DND-41 (cell line): ENCODE data around the gene FBXO38.
"Not testable (repeated sequence)": the region's sequence is repeated elsewhere in the genome, so short reads cannot be mapped to it uniquely, and the experiment has no call there.

ENCODE experiments used
- ATAC-seq: fragments of 200-7000 bp; cut with Tn5 transposase; 3 replicates; pipeline ENCODE4 v1.9.1; 2021; ENCODE audit warnings: low read depth; ENCODE audit not compliant: insufficient read depth
- DNase-seq: peaks from one replicate; pipeline ENCODE4 v3.0.0-alpha.2; 2020
- H2AFZ ChIP-seq: 2 replicates; pipeline ENCODE4 v1.6.0; 2012; ENCODE audit warnings: low read depth, low read length
- H3K27ac ChIP-seq: 2 replicates; pipeline ENCODE4 v1.5.1; 2012; ENCODE audit warnings: low read length, inconsistent platforms
- H3K27me3 ChIP-seq: fragments of 200-600 bp; sonication (generic); 2 replicates; pipeline ENCODE4 v1.6.0; 2012; ENCODE audit warnings: low read length, mild to moderate bottlenecking, inconsistent platforms; ENCODE audit not compliant: insufficient read depth, poor library complexity
- H3K36me3 ChIP-seq: 2 replicates; pipeline ENCODE4 v1.5.1; 2012; ENCODE audit warnings: low read length, inconsistent platforms; ENCODE audit not compliant: insufficient read depth
- H3K4me1 ChIP-seq: 2 replicates; pipeline ENCODE4 v1.5.1; 2012; ENCODE audit warnings: mild to moderate bottlenecking, low read length; ENCODE audit not compliant: insufficient read depth
- H3K4me2 ChIP-seq: 2 replicates; pipeline ENCODE4 v1.6.0; 2012; ENCODE audit warnings: mild to moderate bottlenecking, moderate library complexity, low read length, inconsistent platforms; ENCODE audit not compliant: insufficient read depth
- H3K4me3 ChIP-seq, 2 experiments: fragments of 200-600 bp in 1 of 2; shearing (Covaris generic) in 1 of 2; 2 replicates each; pipeline ENCODE4 v1.5.1; 2012 to 2016; ENCODE audit warnings: inconsistent platforms in 2 of 2, low read length in 2 of 2, mild to moderate bottlenecking in 2 of 2, low read depth in 1 of 2, moderate library complexity in 1 of 2
- H3K79me2 ChIP-seq: 2 replicates; pipeline ENCODE4 v1.6.0; 2012; ENCODE audit warnings: low read length, inconsistent platforms; ENCODE audit not compliant: insufficient read depth
- H3K9ac ChIP-seq: 2 replicates; pipeline ENCODE4 v1.6.0; 2012; ENCODE audit warnings: low read depth, mild to moderate bottlenecking, inconsistent platforms, low read length, moderate library complexity
- H3K9me3 ChIP-seq: 2 replicates; pipeline ENCODE4 v1.5.1; 2012; ENCODE audit warnings: low read length, moderate library complexity, mild to moderate bottlenecking, inconsistent platforms; ENCODE audit not compliant: insufficient read depth, severe bottlenecking
- H4K20me1 ChIP-seq: 2 replicates; pipeline ENCODE4 v1.6.0; 2012; ENCODE audit warnings: low read length; ENCODE audit not compliant: insufficient read depth
- EZH2 ChIP-seq: IDR thresholded peaks from 3 replicates; pipeline ENCODE4 v1.6.1; 2012; ENCODE audit warnings: borderline replicate concordance, low read depth, mild to moderate bottlenecking, moderate library complexity, low read length, inconsistent platforms; ENCODE audit not compliant: severe bottlenecking
- TF ChIP-seq, protein P1 (sequence below): IDR thresholded peaks from 2 replicates; pipeline ENCODE4 v1.5.1; 2012; ENCODE audit warnings: borderline replicate concordance, low read length, moderate library complexity, mild to moderate bottlenecking; ENCODE audit not compliant: poor library complexity, severe bottlenecking; ENCODE audit errors: extremely low read depth

The FBXO38 gene

DNA sequence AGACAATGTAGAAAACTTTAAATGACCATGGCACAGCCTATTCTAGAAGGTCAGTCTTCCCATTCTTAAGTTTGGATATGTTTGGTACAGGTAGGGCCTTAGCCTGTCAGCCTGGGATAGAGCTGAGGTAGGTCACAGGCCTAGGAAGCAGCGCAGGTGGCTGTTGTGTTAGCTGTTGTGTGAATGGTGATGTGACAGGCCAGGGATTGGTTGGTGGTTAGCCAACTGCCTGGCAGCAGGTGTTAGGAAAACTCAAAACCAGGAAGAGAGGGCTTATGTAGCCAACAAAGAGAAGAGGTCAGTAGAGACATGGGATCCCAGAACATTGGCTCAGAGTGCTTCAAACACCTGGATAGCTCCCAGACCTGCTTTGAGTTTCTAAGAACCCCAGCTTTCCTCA, 84.2 kb downstream of the FBXO38 start:
- no peak overlapping the region for H3K9ac ChIP-seq
- ATAC-seq (no peak), DNase-seq (no peak)
- H3K4me1 ChIP-seq, result no peaks in the 10 kb centered on the region
- no peaks in the 10 kb centered on the region for H4K20me1 ChIP-seq
- no peak overlapping the region for H3K27ac ChIP-seq
- H3K27me3 ChIP-seq, result peaks cover 6% of the 10 kb centered on the region
- H3K4me2 ChIP-seq, result no peak overlapping the region
- TF ChIP-seq, protein P1, sequence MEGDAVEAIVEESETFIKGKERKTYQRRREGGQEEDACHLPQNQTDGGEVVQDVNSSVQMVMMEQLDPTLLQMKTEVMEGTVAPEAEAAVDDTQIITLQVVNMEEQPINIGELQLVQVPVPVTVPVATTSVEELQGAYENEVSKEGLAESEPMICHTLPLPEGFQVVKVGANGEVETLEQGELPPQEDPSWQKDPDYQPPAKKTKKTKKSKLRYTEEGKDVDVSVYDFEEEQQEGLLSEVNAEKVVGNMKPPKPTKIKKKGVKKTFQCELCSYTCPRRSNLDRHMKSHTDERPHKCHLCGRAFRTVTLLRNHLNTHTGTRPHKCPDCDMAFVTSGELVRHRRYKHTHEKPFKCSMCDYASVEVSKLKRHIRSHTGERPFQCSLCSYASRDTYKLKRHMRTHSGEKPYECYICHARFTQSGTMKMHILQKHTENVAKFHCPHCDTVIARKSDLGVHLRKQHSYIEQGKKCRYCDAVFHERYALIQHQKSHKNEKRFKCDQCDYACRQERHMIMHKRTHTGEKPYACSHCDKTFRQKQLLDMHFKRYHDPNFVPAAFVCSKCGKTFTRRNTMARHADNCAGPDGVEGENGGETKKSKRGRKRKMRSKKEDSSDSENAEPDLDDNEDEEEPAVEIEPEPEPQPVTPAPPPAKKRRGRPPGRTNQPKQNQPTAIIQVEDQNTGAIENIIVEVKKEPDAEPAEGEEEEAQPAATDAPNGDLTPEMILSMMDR, result no peak
- no peak for TF ChIP-seq EZH2
- no peaks in the 10 kb centered on the region for H3K9me3 ChIP-seq
- H2AFZ ChIP-seq, result no peak overlapping the region
- H3K4me3 ChIP-seq, result no peak overlapping the region
- H3K79me2 ChIP-seq, result no peaks in the 10 kb centered on the region
- no peaks in the 10 kb centered on the region for H3K36me3 ChIP-seq

DNA sequence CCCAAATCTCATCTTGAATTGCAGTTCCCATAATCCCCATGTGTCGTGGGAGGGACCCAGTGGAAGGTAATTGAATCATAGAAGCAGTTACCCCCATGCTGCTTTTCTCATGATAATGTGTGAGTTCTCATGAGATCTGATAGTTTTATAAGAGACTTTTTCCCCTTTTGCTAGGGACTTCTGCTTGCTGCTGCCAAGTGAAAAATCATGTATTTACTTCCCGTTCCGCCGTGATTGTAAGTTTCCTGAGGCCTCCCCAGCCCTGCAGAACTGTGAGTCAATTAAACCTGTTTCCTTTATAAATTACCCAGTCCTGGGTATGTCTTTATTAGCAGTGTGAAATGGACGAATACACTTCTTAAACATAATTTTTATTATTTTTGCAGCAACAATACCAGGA, 85.0 kb downstream of the FBXO38 start:
- not testable (repeated sequence) for H3K9me3 ChIP-seq, H3K36me3 ChIP-seq, H3K4me2 ChIP-seq, H3K4me1 ChIP-seq, H3K27ac ChIP-seq, H4K20me1 ChIP-seq, ATAC-seq, H3K79me2 ChIP-seq, H3K4me3 ChIP-seq, DNase-seq, H3K27me3 ChIP-seq, H2AFZ ChIP-seq, H3K9ac ChIP-seq

DNA sequence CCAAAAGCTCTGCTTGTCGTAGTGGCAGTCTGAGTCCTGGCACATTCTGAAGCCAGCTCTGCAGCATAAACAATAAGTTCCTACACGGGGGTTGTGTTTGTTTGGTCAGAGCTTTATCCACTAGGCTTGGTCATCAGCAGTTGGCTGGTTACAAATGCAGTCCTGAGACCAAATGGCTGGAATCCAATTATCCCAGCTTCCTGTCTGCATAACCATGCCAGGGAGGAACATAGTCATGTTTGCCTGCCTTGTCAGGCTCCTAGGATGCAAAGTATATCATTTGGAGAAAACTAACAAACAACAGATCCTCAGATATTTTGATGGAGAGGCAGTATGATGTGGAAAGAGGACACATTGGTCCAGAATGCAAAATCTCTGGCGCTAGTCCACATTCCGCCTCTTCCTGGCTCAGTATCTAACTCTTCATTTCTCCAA, 85.8 kb downstream of the FBXO38 start:
- H3K36me3 ChIP-seq, result no peaks in the 10 kb centered on the region
- TF ChIP-seq, protein P1, result no peak
- no peak for TF ChIP-seq EZH2
- H3K9ac ChIP-seq, result no peak overlapping the region
- no peaks in the 10 kb centered on the region for H4K20me1 ChIP-seq
- H2AFZ ChIP-seq, result no peak overlapping the region
- no peak overlapping the region for H3K27ac ChIP-seq
- H3K9me3 ChIP-seq, result no peaks in the 10 kb centered on the region
- no peak for ATAC-seq
- H3K4me3 ChIP-seq, result no peak overlapping the region
- H3K4me1 ChIP-seq, result no peaks in the 10 kb centered on the region
- no peaks in the 10 kb centered on the region for H3K79me2 ChIP-seq
- no peak overlapping the region for H3K4me2 ChIP-seq
- DNase-seq, result no peak
- H3K27me3 ChIP-seq, result peaks cover 6% of the 10 kb centered on the region

DNA sequence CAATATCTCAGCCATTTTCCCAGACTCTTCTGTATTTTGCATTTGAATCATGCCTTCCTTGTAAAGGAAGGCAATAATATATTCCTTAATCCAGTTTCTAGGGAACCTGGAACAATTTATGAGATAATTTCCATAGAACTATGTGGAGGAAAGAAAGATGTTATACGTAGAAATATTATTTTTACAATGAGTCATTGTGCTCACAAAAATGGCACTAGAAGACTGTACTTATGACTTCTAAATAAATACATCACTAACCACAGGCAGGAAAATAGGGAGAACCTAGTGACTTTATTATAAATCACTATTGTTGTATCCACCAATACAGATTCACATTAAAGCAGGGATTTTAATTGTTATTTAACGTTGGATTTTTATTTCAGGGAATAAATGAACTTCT, 87.6 kb downstream of the FBXO38 start:
- Histone ChIP-seq H3K9ac (no peak overlapping the region), H3K9me3 (no peaks in the 10 kb centered on the region), H3K4me2 (no peak overlapping the region), H3K79me2 (no peaks in the 10 kb centered on the region), H3K27me3 (peaks cover 9% of the 10 kb centered on the region), H3K36me3 (no peaks in the 10 kb centered on the region), H2AFZ (no peak overlapping the region), H3K27ac (no peak overlapping the region), H3K4me1 (no peaks in the 10 kb centered on the region), H3K4me3 (no peak overlapping the region), H4K20me1 (no peaks in the 10 kb centered on the region)
- ATAC-seq (no peak), DNase-seq (no peak)
- TF ChIP-seq, protein P1, result no peak
- no peak for TF ChIP-seq EZH2
